ENCODE results near the gene ACE2. TPM values are rescaled to one million over a fixed set of nuclear protein-coding genes. Genes with fewer than 3 reads are reported as not detected.

The ACE2 gene
- total and polyA plus RNA-seq, 2 donors (not counting 1 experiment from before 2014, with no cell fraction given) = not detected

- CTCF ChIA-PET = no interaction called here
- POLR2A ChIA-PET = no interaction called here
- intact Hi-C loops (cut with micrococcal nuclease) = no loop called here
- Histone ChIP-seq H3K4me1 (ENCODE audit: control insufficient read depth in 2 of 2, insufficient read depth in 2 of 2, low read length in 2 of 2) (no peaks in the 10 kb centered on the region), H3K79me2 (ENCODE audit: control insufficient read depth, insufficient read depth, low read length) (no peaks in the 10 kb centered on the region), H3K4me3 (ENCODE audit: control extremely low read depth in 1 of 5, extremely low read depth in 1 of 5, insufficient read depth in 1 of 5, low read depth in 2 of 5, low read length in 4 of 5) (no peak overlapping the region), H3K27ac (ENCODE audit: low read length in 2 of 2) (no peak overlapping the region), H3K9ac (ENCODE audit: low read length) (no peak overlapping the region), H4K20me1 (ENCODE audit: control insufficient read depth, insufficient read depth, low read length, poor library complexity, severe bottlenecking) (no peaks in the 10 kb centered on the region), H3K9me3 (ENCODE audit: control extremely low read depth in 1 of 3, control insufficient read depth in 2 of 3, insufficient read depth in 1 of 3, low read length in 2 of 3) (no peaks in the 10 kb centered on the region), H2AFZ (ENCODE audit: insufficient read depth, low read depth, low read length, poor library complexity, severe bottlenecking) (no peak overlapping the region), H3K27me3 (replicated peaks in 1 of 4; ENCODE audit: control extremely low read depth in 1 of 4, control insufficient read depth in 3 of 4, insufficient read depth in 4 of 4, low read length in 3 of 4) (peaks cover 0 to 2% (median 0%) of the 10 kb centered on the region in 4 experiments), H3K36me3 (replicated peaks in 1 of 2; ENCODE audit: control extremely low read depth in 1 of 2, control insufficient read depth in 1 of 2, extremely low read depth in 1 of 2, insufficient read depth in 2 of 2, low read length in 1 of 2) (no peaks in the 10 kb centered on the region), H3K4me2 (replicated peaks; ENCODE audit: low read depth, low read length, poor library complexity, severe bottlenecking) (no peak overlapping the region)
- TF ChIP-seq CTCF (IDR thresholded peaks at IDR 0.05) (no peak), EZH2 (IDR thresholded peaks at IDR 0.05; ENCODE audit: borderline replicate concordance, insufficient read depth, low read depth, low read length, poor library complexity, severe bottlenecking) (no peak)
- H3K27me3 Mint-ChIP-seq = no peaks in the 10 kb centered on the region
- H3K27ac Mint-ChIP-seq = no peak overlapping the region
- no peaks in the 10 kb centered on the region for H3K9me3 Mint-ChIP-seq (ENCODE audit: insufficient read depth)
- no peak for DNase-seq
- no peak for ATAC-seq (ENCODE audit: low read depth)
- no peaks in the 10 kb centered on the region for H3K4me1 Mint-ChIP-seq
- H3K4me3 Mint-ChIP-seq = no peak overlapping the region
These were observed 71.6 kb downstream of the ACE2 start for GRCh38 chrX:15529165-15529564.

GRCh38 chrX:15525664-15526416 is 74.9 kb downstream of the ACE2 start:
- Mint-ChIP-seq H3K27me3 (peaks cover 3% of the 10 kb centered on the region), H3K4me3 (no peak overlapping the region), H3K9me3 (ENCODE audit: insufficient read depth) (no peaks in the 10 kb centered on the region), H3K4me1 (no peaks in the 10 kb centered on the region), H3K27ac (no peak overlapping the region)
- H3K27ac ChIP-seq (ENCODE audit: low read length in 2 of 2) = no peak overlapping the region
- no peaks in the 10 kb centered on the region for H4K20me1 ChIP-seq (ENCODE audit: control insufficient read depth, insufficient read depth, low read length, poor library complexity, severe bottlenecking)
- POLR2A ChIA-PET = no interaction called here
- whole genome bisulfite sequencing (ENCODE audit: insufficient coverage) = no CpG with 5 or more reads among the region's 8 CpGs
- no peaks in the 10 kb centered on the region for H3K9me3 ChIP-seq (ENCODE audit: control extremely low read depth in 1 of 3, control insufficient read depth in 2 of 3, insufficient read depth in 1 of 3, low read length in 2 of 3)
- no peak overlapping the region for H3K4me3 ChIP-seq (ENCODE audit: control extremely low read depth in 1 of 5, extremely low read depth in 1 of 5, insufficient read depth in 1 of 5, low read depth in 2 of 5, low read length in 4 of 5)
- TF ChIP-seq EZH2 (IDR thresholded peaks at IDR 0.05; ENCODE audit: borderline replicate concordance, insufficient read depth, low read depth, low read length, poor library complexity, severe bottlenecking) = no peak
- no peak for TF ChIP-seq CTCF (IDR thresholded peaks at IDR 0.05)
- intact Hi-C loops (cut with micrococcal nuclease) = no loop called here
- no peaks in the 10 kb centered on the region for H3K4me1 ChIP-seq (ENCODE audit: control insufficient read depth in 2 of 2, insufficient read depth in 2 of 2, low read length in 2 of 2)
- peaks cover 0 to 2% (median 0%) of the 10 kb centered on the region in 4 experiments for H3K27me3 ChIP-seq (replicated peaks in 1 of 4; ENCODE audit: control extremely low read depth in 1 of 4, control insufficient read depth in 3 of 4, insufficient read depth in 4 of 4, low read length in 3 of 4)
- CTCF ChIA-PET = no interaction called here
- DNase-seq = no peak
- H3K36me3 ChIP-seq (replicated peaks in 1 of 2; ENCODE audit: control extremely low read depth in 1 of 2, control insufficient read depth in 1 of 2, extremely low read depth in 1 of 2, insufficient read depth in 2 of 2, low read length in 1 of 2) = no peaks in the 10 kb centered on the region
- H3K9ac ChIP-seq (ENCODE audit: low read length) = no peak overlapping the region
- H3K4me2 ChIP-seq (replicated peaks; ENCODE audit: low read depth, low read length, poor library complexity, severe bottlenecking) = no peak overlapping the region
- H2AFZ ChIP-seq (ENCODE audit: insufficient read depth, low read depth, low read length, poor library complexity, severe bottlenecking) = no peak overlapping the region
- ATAC-seq (ENCODE audit: low read depth) = no peak
- H3K79me2 ChIP-seq (ENCODE audit: control insufficient read depth, insufficient read depth, low read length) = no peaks in the 10 kb centered on the region

All from B cell (primary cell).